Measurements from ENCODE around the gene ASCC2. TPM values are rescaled to one million over a fixed set of nuclear protein-coding genes. Genes with fewer than 3 reads are reported as not detected.

The ASCC2 gene
- polyA plus RNA-seq, 3 donors: 32.2 to 52.9 (median 39.6) TPM

DNA sequence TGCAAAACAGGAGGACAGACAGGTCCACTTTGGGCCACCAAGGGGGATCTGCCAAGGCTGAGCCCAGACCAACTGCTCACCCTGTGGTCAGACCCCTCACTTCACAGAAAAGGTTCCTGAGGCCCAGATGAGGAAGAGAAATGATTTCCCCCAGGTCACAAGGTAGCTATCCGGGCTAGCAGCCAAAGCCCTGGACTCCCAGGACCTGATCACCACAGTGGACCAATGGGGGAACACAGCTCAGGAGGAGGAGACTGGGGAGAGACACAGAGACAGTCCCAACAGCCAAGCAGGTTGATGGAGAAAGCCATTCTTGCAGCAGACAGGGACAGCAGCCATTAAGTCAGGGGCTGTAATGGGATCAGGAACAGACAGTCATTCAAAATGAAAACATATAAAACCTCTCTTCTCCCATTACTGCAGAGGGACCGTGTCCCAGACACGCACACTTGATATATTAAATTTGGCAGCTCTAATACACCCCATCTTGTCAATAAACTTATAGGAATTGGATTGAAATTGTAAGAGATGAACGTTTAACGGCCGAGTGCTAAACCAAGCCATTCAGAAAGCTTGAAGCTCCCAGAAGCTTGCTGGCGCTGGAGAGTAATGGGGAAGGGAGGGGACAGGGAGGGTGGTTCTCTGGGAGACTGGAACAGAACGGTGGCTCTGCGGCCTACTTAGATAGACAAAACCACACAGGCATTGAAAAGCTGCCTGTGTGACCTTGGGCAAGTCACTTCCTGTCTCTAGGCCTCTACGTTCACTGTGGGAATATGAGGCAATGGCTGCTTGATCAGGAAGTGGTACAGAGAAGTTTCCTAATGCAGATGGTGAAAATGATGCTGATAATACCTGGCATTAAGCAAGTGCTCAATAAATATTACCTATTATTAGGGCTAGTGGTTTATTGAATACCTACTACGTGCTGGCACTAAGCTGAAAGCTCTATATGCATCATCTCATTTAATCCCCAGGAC, 87.2 kb downstream of the ASCC2 start:
- peak overlapping the region; percentile 55 for H3K27ac ChIP-seq (ENCODE audit: low read depth, low read length)
- 62 to 76% (median 71%) methylated on average over 11 of the region's 11 CpGs for WGBS, 3 donors

DNA sequence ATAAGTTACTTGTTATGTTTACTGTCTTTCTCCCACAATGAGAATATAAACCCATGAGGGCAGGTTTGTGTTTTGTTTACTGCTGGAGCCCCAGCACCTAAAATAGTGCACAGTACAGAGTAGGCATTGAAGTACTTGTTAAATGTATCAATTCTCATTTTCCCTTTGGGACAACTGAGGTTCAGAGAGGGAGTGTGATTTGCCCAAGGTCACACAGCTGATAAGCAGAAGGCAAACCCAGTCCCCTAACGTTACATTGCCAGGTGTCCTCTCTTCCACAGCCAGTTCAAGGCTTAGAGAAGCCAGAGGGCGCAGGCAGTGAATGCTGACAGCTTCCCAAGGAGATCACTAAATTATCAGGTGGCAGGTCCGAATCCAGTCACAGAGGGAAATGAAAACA, 88.0 kb downstream of the ASCC2 start:
- no peak overlapping the region for H3K27ac ChIP-seq (ENCODE audit: low read depth, low read length)
- WGBS, 3 donors: 56 to 95% (median 93%) methylated on average over 3 of the region's 3 CpGs

DNA sequence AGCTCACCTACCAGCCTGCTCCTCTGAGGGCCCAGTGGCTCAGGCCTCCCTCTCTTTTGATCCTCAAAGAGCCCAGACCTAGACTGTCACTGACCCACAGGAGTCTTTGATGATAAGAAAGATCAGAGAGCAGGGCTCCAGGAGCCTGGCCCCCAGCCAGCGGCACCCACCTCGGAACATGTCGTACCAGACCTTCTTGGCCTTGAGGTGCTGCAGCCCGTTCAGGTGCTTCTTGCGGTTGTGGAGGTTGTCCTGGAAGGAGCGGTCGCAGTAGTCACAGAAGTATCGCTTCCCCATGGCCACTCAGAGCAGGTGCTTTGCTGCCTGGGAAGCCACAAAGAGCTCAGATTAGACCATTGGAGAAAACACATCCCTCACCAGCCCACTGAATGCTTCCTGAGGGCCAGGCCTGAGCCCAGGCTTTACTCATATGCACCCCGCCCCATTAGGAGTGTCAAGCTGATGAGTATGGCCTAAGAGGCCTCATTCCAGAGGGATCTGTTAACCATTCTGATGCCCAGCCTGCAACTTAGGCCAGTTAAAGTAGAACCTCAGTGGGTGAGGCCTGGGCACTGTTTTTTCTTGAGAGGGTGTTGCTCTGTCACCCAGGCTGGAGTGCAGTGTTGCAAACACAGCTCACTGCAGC, 89.7 kb downstream of the ASCC2 start:
- WGBS, 3 donors: 85 to 93% (median 89%) methylated on average over 9 of the region's 9 CpGs
- H3K27ac ChIP-seq (ENCODE audit: low read depth, low read length): no peak overlapping the region

DNA sequence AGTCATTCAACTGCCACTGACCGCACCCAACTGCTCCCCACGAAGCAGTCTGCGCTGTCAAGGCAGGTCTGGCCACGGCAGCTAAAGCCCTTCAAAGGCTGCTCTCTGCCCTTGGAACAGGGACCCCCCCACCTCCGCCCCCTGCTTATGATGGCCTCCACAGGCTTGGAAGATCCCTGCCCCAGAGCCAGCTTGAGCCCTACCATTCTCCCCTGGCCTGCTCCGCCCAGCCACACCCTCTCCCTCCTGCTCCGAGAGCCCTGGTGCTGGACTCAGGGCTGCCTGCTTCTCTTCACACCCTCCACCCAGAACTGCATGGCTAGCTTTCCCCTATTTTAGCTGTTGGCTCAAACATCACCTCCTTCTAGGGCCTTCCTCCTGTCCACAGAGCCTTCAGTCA, 90.2 kb downstream of the ASCC2 start:
- no peak overlapping the region for H3K27ac ChIP-seq (ENCODE audit: low read depth, low read length)
- WGBS, 3 donors: 89 to 94% (median 91%) methylated on average over 7 of the region's 7 CpGs

DNA sequence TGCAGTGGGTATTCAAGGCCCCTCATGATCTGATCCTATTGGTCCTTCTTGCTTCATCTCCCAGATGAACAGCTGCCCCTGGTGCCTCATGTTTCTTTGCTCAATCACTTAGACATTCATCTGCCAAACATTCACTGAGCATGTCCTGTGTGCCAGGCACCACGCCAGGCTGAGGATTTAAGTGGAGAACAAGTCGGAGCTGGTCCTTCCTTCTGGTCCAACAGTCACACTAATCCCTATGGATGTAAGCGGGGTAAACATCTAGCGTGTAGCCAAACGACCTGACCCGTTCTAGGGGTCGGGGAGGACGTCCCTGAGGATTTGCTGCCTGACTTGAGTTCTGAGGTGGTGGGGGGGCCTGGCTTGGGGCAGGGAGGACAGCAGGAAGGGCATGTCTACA, 93.2 kb downstream of the ASCC2 start:
- 64 to 76% (median 75%) methylated on average over 8 of the region's 8 CpGs for WGBS, 3 donors
- no peak overlapping the region for H3K27ac ChIP-seq (ENCODE audit: low read depth, low read length)

DNA sequence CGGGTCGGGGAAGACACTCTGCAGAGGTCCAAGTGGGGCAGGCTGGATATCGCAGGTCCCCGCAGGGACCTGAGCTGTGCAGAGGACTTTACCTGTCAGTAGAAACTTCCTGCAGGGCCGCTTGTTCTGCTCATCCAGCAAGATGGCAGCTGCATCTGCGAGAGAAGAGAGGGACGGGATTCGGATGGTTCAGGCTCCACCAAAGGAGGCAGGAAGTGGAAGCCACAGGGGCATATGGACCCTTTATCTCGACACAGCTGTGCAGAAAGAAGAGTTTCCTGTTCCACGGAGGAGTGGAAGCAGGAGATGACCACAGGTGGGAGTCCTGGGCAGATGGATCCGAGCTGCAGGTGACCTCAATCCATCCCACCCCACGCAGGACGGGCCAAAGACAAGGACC, 95.7 kb downstream of the ASCC2 start:
- 68 to 87% (median 70%) methylated on average over 13 of the region's 13 CpGs for WGBS, 3 donors
- H3K27ac ChIP-seq (ENCODE audit: low read depth, low read length): no peak overlapping the region

DNA sequence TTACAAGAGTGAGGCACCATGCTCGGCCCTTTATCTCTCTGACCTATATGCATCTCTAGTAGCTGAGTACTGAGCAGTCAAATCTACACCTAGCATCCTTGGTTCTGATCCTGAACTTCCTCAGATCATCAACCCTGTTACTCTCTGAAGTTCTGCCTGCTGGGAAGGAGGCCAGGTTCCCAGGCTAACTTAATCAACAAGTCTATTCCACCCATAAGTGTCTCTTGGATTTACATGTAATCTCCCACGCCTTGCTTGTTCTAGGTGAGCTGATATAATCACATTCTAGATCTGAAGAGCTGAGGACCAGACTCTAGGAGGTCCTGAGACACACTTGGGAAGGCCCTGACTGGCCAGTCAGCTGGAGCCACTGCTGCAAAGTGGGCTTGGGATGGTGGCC, 96.1 kb downstream of the ASCC2 start:
- WGBS, 3 donors: 91 to 100% (median 100%) methylated on average over 2 of the region's 2 CpGs
- H3K27ac ChIP-seq (ENCODE audit: low read depth, low read length): no peak overlapping the region

DNA sequence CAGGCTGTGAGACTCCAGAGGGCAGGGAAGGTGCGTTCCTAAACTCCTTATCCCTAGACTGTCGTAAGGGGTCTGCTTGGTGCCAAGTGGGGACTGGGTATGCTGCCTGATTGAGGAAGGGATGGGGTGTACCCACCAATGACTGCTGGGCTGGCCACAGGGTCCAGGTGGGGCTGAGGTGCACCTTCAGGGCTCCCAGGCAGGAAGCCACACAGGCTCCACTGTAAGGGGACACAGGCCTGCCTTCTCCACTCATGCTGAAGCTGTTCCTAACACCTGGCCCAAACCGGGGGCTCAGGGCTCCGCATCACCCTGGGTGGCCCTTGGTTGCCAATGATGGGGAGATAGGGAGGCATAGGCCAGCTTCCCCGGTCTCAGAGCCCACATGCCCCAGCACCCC, 97.9 kb downstream of the ASCC2 start:
- WGBS, 3 donors: 95 to 96% (median 95%) methylated on average over 5 of the region's 5 CpGs

DNA sequence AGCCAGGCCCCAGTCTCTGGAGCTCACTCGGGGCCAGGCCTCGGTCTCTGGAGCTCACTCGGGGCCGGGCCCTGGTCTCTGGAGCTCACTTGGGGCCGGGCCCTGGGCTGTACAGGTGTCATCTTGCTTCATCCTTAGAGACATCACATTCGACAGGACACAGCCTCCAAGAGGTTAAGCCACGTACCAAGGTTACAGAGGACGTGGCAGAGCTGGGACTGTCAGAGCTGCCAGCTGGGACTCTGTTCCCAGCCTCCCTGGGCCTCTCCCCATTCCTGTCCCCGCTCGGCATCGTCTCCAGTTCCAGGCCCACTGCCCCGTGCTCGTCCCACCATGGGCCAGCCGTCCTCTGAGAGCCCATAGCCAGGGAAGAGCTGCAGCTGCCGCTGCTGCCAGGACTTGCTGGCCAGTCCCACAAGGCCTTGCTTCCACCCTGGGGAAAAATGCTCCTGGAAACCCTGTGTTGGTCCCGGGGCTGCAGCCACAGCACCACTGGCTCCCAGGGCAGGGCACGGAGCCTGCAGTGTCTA, 98.7 kb downstream of the ASCC2 start:
- H3K27ac ChIP-seq (ENCODE audit: low read depth, low read length): no peak overlapping the region
- WGBS, 3 donors: 90 to 92% (median 91%) methylated on average over 17 of the region's 17 CpGs

More for the DNA sequence above, 97.9 kb downstream of the ASCC2 start:
- H3K27ac ChIP-seq (ENCODE audit: low read depth, low read length): no peak overlapping the region

Other genes with a start within 250 kb of the ASCC2 start
- 10 to 100 TPM in 1 of 3 donors, 1 to 10 TPM in 2; 5.2 to 15.9 (median 8.3) TPM for gene NF2, start 234.6 kb downstream of the ASCC2 start, polyA plus RNA-seq
- gene CABP7, start 118.3 kb downstream of the ASCC2 start, polyA plus RNA-seq: 1 to 10 TPM in 1 of 3 donors, under 1 TPM in 2; 0.07 to 1.1 (median 0.11) TPM
- gene ZMAT5, start 71.3 kb downstream of the ASCC2 start, polyA plus RNA-seq: 10 to 100 TPM; 15.2 to 22.6 (median 16.4) TPM
- 100 to 1,000 TPM in 2 of 3 donors, 10 to 100 TPM in 1; 96.6 to 212 (median 192) TPM for gene UQCR10, start 70.9 kb downstream of the ASCC2 start, polyA plus RNA-seq
- gene MTMR3, start 44.9 kb upstream of the ASCC2 start, polyA plus RNA-seq: 10 to 100 TPM in 2 of 3 donors, 1 to 10 TPM in 1; 9.7 to 15.7 (median 12.4) TPM
- gene HORMAD2, start 242.2 kb upstream of the ASCC2 start, polyA plus RNA-seq: under 1 TPM in 2 of 3 donors, not detected in 1; 0.03 to 0.22 TPM

All from adipose tissue (tissue), 3 donors.